ENCODE data around the gene TEX55. TPM values are rescaled to one million over a fixed set of nuclear protein-coding genes. Genes with fewer than 3 reads are reported as not detected.

TEX55 gene
- total RNA-seq, 1 donor from 2014 or later, result not detected

- Histone ChIP-seq H3K4me3 (ENCODE audit: low read depth, low read length) (no peak overlapping the region), H3K36me3 (ENCODE audit: control insufficient read depth, insufficient read depth, low read length) (no peaks in the 10 kb centered on the region), H3K27me3 (ENCODE audit: control insufficient read depth, insufficient read depth, low read length) (no peaks in the 10 kb centered on the region)
- no peak for DNase-seq (ENCODE audit: low read depth)
- no peak for TF ChIP-seq CTCF (IDR thresholded peaks at IDR 0.05; ENCODE audit: insufficient read depth, low read length, poor library complexity, severe bottlenecking)
Measured at GRCh38 chr3:119149484-119149883, 3.5 kb downstream of the TEX55 start.

DNA sequence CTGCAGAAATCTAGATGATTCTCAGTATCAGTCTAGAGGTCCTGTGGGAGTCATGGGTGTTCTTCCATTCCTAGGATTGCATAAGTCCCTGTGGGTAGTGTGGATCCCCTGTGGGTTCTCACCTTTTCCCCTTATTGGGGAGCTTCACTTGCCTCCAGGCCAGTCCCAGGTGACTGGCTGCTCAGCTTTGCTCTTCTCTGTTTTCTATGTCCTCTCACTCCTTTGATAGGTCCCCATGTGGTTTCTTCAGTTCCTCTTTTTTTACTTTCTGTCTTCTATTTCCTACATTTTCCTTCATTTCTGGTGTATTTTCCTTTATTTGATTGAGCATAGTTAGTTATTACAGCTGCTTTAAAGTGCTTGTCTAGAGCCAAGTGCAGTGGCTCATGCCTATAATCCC lies 10.9 kb downstream of the TEX55 start:
- no peak for DNase-seq (ENCODE audit: low read depth)
- Histone ChIP-seq H3K36me3 (ENCODE audit: control insufficient read depth, insufficient read depth, low read length) (no peaks in the 10 kb centered on the region), H3K4me3 (ENCODE audit: low read depth, low read length) (no peak overlapping the region), H3K27me3 (ENCODE audit: control insufficient read depth, insufficient read depth, low read length) (no peaks in the 10 kb centered on the region)
- no peak for TF ChIP-seq CTCF (IDR thresholded peaks at IDR 0.05; ENCODE audit: insufficient read depth, low read length, poor library complexity, severe bottlenecking)

- no peaks in the 10 kb centered on the region for H3K36me3 ChIP-seq (ENCODE audit: control insufficient read depth, insufficient read depth, low read length)
- no peak for DNase-seq (ENCODE audit: low read depth)
- no peak for TF ChIP-seq CTCF (IDR thresholded peaks at IDR 0.05; ENCODE audit: insufficient read depth, low read length, poor library complexity, severe bottlenecking)
- H3K4me3 ChIP-seq (ENCODE audit: low read depth, low read length), result no peak overlapping the region
- H3K27me3 ChIP-seq (ENCODE audit: control insufficient read depth, insufficient read depth, low read length), result no peaks in the 10 kb centered on the region
Measured at GRCh38 chr3:119157971-119158370, 12.0 kb downstream of the TEX55 start.

- no peak for DNase-seq (ENCODE audit: low read depth)
- H3K36me3 ChIP-seq (ENCODE audit: control insufficient read depth, insufficient read depth, low read length), result no peaks in the 10 kb centered on the region
- no peak for TF ChIP-seq CTCF (IDR thresholded peaks at IDR 0.05; ENCODE audit: insufficient read depth, low read length, poor library complexity, severe bottlenecking)
- no peak overlapping the region for H3K4me3 ChIP-seq (ENCODE audit: low read depth, low read length)
- H3K27me3 ChIP-seq (ENCODE audit: control insufficient read depth, insufficient read depth, low read length), result no peaks in the 10 kb centered on the region
Measured at GRCh38 chr3:119160361-119160760, 14.4 kb downstream of the TEX55 start.

DNA sequence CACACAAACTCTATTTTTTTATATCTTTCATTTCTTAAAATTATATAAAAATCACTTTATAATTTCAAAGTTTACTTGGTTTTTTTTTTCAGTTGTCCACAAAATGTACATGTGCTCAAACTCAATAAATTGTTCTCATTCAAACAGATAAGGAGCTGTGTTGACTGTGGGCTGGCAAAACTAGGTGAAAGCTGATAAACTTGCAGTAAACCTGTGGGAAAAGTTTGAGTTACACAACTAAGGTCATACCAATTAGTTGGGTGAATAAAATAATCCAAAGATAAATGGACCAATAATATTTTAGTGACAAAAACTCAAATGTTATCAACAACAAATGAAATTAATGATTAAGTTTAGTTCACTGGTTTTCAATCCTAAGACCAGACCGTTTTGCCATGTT lies 14.8 kb downstream of the TEX55 start:
- no peaks in the 10 kb centered on the region for H3K27me3 ChIP-seq (ENCODE audit: control insufficient read depth, insufficient read depth, low read length)

More for the DNA sequence above, 14.8 kb downstream of the TEX55 start:
- Histone ChIP-seq H3K4me3 (ENCODE audit: low read depth, low read length) (no peak overlapping the region), H3K36me3 (ENCODE audit: control insufficient read depth, insufficient read depth, low read length) (no peaks in the 10 kb centered on the region)
- no peak for TF ChIP-seq CTCF (IDR thresholded peaks at IDR 0.05; ENCODE audit: insufficient read depth, low read length, poor library complexity, severe bottlenecking)
- DNase-seq (ENCODE audit: low read depth), result no peak
